Hippocampal formation (tissue), 2 donors: Measurements from ENCODE around the gene NFASC.

Experiments
- DNase-seq, 2 donors: peaks; one replicate each; lab custom pipeline; 2025; lab: John Stamatoyannopoulos, UW

NFASC gene

DNA sequence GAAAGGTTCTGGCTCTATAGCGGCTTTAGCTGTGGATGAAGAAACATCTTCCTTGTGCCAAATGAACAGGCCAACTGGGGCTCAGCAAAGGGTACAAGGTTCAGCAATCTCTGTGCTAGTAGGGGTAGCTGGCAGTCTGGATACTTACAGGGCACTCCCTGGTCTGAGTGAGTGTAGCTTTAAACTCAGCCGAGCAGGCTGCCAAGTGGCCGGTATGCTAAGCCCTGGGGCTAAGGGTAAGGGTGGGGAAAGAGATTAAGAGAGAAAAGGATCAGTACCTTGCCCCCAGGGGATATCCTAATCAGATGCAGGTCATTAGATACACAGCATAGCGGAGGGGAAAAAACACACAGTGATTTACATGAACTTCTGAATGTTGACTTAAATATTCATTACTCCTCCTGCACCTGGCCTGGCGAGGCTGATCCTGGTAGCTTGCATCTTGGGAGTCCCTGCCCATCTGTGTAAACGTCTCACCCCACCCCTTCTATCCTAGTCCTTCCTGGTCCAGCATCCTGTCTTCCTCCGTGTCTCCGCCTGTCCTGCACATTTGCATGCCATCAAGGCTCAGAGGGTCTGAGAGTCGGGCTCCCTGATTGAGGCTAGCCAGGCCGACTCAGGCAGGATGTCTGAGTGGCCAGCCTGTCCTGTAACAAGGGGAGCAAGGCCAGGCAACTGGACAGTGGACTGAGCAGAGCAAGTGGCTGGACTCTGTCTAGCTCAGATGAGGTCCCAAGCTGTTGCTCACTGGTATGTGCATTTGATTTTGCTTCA, 132.9 kb downstream of the NFASC start:
- DNase-seq, result no peak

DNA sequence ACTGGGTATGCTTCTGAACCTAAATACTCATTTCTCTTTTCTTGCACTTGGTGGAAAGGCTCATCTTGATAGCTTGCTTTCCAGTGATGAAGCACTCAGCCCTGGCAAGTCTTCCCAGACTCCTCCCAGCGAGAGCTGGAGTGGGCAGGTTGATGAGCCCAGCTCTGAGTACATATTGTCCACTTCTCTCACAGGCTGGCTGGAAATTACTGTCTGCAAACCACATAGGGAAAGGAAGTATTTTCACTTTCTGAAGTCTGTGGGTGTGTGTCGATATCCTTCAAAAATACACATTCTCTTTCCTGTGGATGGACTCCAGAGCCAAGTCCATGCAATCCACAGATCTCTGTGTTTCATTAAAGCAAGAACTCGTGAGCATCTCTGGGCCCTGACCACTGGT, 133.7 kb downstream of the NFASC start:
- DNase-seq, result no peak

DNA sequence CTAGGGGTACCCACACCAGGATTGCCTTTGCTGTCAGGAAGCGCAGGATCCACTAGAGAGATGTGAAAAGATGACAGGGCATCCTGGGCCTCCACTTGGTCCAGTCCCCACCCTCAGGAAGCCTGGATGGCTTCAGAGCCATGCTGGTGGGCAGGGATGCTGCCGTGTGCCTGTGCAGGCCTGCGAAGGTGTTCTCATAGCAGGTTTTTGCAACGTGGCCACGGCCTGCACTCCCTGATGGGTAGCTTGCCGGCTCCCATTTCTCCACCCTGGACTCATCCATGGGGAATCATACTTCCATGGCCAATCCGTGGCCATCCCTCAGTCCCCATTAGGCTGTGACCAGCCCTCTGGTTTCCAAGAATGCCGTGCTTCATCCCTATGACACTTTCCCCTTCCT, 138.2 kb downstream of the NFASC start:
- no peak for DNase-seq

DNA sequence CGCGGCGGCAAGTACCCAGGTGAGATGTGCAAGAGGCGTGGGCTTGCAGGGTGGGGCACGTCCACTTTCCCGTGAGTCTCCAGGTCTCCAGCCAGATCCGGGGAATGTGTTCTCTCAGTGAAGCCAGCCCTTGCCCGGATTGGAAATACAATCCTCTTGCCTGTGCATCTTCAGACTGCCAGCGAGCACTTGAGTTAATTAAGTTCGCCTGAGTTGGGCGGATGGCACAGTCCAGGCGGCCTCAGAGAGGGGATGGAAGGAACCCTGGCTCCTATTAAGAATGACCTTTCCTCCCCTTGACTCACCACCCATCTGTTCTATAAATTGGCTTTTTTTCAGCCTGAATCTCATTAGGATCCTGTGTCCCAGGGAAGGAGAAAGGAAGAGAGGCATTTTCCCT, 139.0 kb downstream of the NFASC start:
- no peak for DNase-seq

DNA sequence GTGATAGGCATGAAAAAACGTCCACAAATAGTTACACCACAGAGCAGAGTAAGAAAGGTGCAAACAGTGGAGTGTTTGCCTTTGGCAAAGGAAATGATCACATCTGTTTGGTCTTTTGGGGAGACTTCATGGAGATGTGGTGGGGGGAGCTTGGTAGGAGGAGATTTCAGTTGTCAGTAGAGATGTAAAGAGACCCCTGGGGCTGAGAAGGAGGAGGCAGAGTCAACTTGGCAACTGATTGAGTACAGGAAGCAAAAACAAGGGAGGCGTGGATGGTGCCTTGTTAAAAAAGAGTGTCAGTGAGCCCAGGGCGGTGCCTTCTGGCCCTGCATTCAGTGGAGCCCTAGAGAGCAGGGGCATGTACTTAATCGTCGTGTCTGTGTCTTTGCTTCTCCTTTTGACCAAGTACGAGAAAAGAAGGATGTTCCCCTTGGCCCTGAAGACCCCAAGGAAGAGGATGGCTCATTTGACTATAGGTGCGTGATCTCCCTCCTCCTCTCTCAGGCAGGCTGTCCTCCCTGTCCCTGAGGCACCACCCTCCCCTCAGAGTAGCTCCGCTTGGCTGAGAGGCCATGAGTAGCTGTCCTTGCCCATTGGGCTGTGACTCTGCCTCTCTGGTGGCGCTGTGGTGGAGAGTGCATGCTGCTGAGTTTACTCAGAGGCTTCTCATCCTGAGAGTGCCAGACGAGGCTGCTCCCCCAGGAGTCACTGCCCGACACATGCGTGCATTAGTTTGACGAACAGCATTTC, 141.9 kb downstream of the NFASC start:
- no peak for DNase-seq

DNA sequence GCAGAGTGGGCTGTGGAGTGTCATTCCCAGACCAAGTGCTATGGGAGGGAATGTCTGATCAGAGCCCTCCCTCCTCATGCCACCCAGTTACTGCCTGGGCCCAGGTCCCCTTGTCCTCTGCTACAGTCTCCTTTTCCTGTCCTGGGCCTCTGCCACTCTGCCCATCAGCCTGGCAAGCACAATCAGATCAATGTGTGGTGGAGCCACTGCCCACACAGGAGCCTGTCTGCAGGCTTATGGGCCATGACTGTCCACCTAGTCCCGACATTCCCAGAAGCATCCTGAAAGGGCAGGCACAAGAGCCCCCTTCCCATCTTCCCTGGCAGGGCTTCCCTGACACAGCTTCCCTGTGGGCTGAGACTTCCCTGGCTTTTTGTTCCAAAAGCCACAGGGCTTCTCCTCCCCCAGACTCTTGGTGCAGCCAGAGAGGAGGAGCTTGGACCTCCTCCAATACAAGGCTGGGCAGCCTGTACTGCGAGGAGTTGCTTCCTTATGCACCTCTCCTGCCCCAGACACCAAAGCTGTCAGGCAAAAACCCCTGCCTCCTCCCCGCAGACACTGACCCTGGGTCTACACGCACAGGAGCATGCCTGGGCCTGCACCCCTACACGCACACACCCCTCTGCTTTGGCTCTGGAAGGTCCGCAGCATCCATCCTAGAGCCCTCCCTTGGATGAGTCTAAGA, 143.2 kb downstream of the NFASC start:
- DNase-seq, result peak; percentile 53 to 60

DNA sequence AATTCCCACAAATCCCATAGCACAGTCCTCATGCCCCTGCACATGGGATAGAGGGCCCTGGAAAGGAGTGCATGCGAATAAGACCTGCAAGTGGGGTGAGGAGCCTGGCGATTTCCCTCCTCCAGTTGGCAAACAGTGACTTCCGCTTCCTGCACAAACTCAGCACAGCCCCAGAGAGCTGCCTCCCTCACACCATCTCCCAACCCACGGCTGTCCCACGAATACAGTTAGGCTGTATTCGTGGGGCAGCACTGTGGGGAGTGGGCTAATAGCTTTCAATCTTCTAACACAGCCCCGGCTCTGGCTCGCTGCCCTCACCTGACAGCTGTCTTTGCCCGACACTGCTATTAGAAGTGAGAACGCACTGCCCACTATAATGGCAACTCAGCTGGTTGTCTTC, 144.1 kb downstream of the NFASC start:
- DNase-seq, result no peak

DNA sequence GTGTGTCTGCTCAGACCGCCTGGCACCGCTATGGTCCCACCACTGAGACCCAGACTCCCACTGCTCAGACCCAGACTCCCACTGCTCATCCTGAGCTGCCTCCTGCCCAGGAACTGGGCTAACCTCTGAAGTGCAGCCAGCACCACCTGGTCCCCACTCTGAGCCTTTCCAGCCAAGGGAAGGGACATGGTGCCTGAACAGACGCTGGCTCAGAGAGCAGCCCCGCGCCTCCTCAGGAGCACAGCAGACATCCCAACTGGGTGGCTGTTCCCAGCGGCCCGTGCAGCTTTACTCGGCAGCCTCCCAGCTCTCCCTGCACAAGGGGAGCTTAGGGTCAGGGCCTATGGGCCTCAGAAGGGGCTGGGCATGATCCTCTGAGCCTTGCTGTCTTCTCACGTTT, 144.6 kb downstream of the NFASC start:
- DNase-seq, result no peak

DNA sequence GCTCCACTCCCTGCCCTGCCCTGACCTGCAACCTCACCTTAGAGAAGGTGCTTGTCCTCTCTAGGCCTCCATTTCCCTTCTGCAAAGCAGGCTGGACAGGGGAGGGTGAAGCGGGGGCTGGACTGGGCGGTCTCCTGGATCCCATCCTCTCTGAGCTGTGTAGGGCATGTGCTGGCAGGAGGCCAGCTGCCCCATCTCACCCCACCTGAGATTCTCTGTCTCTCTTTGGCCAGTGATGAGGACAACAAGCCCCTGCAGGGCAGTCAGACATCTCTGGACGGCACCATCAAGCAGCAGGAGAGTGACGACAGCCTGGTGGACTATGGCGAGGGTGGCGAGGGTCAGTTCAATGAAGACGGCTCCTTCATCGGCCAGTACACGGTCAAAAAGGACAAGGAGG, 145.4 kb downstream of the NFASC start:
- no peak for DNase-seq

DNA sequence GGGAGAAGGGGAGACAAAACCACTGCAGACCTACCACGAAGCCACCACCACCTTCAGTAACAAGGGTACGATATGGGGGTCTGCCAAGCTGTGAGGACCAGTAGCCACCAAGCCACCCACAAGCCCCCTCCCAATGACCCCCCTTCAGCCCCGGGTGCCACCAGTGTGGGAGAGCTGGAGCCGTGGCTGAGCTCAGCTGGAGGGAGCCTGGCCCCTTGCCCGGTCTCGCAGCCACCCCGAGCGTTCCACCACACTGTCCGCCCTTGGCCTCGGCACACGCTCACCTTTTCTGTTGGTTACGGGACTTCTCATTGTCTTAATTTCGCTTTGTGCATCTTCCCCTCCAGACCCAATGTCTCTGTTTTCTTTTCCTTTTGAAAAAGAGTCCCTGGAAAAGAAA, 145.9 kb downstream of the NFASC start:
- DNase-seq, result no peak

DNA sequence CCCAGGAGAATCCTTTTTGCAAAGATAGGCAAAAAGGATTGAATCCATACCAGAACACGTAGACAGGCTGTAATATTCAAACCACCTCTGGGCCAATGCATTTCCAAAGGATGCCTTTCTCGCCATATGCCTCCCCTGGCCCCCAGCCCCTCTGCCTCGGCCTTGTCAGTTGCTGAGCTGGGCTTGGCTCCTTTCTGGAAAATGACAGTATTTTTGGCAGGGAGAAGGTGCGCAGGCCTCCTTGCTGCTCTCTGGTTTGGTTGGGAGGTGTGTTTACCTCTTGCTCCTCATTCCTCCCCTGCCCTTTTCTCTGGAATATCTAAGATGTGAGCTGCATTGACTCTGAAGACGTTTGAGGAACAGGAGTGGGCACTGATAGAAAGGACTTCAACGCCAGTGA, 146.3 kb downstream of the NFASC start:
- DNase-seq, result no peak

DNA sequence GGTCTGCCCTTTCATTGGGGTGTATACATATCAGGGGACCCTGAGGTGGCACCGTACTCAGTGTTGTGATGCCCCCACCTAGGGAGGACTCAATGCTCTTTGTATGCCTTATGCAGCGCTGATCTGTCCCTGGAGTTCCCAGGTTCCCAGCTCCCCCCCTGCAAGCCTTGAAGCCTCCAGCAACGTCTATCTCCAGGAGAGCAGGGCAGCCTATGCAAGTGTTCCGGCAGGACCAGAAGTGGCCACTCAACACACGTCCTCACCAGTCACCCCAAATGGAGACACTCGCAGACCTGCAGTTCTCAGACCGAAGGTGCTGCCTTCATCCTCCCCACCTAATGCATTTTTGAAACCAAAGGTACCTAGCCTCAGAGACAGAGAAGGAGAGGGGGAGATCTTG, 147.1 kb downstream of the NFASC start:
- DNase-seq, result no peak

DNA sequence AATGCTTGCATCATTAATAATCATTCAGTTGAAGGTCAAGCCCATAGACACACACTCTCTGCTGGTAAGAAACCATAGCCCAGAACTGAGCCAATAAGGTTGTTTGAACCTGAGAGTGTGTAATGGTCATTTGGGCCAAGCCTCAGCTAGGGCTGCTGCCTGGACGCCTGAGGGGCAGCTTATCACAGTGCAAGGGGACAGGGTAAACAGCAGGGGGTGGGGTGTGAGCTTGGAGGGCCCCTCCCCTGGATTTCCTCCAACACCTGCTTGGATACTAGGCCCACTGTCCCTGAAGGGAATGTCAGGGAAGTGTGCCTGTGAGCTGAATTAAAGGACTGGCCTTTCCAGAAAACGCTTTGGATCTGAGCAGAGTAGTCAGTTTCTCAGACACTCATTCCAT, 147.7 kb downstream of the NFASC start:
- DNase-seq, result no peak

DNA sequence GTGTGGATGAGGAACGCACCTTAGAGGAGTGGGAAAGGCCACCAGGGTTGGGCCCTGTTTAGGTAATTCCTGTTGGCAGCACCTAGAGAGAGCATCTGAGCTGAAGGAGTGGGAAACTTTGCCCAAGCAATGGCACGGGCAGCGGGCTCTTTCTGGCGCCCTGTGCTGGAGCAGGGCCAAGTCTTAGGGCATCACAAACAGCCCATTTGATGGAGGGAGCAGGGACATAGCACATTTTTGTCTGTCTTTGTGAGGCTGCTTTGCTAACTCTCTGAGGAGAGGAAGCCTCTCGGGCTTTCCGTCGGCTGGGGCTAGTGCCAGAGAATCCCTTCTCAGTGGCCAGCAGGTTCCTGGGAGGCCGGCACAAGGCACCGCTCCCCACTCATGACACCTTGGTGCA, 149.8 kb downstream of the NFASC start:
- no peak for DNase-seq

DNA sequence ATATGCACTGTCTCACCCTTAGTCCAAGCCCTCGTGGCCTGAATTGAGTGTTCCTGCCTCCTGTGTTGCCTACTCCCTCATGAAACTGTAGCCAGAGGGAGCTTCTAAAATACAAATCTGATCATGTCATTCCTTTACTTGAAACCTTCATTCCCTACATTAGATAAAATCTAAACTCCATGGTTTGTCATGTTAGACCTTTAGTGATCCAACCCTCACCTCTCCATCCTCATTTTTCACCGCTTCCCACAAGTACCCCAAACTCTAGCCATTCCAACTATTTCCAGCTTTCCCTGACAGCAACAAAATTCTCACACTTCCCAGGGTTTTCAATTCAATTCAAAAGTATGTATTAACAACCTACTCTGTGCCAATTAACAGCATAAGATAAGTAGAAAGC, 154.0 kb downstream of the NFASC start:
- DNase-seq, result no peak

DNA sequence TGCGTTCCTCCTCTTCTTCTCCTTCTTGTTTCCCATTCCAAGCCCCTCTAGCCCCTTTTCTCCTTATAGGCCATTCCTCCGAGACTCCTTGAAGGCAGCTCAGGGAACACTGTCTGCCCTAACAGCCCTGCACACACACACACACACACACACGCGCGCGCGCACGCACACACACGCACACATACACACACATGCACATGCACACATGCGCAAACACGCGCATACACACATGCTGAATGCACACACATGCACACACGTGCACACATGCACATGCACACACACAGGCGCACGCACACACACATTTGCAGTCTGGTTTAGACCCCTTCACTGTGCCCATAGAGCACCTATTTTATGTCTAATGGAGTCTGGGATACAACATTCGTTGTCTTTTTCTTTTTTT, 154.6 kb downstream of the NFASC start:
- no peak for DNase-seq

DNA sequence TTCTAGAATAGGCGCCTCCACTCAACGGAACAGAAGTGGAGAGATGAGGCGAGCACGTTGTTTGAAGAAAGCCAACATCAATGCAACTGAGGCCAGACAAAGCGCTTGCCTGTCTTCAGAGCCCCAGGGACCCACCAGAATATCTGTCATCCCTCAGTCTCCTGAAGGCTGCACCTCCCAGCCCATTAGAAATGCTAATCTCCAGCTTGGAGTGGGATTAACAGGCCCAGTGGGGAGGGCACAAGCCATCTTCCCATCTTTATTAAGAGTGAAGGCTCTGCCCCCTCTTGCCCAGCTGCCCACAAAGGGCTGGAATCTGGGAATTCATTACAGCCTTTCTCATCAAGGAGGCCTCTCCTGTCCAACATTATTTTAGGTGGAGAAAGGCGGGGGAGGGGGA, 155.5 kb downstream of the NFASC start:
- no peak for DNase-seq

DNA sequence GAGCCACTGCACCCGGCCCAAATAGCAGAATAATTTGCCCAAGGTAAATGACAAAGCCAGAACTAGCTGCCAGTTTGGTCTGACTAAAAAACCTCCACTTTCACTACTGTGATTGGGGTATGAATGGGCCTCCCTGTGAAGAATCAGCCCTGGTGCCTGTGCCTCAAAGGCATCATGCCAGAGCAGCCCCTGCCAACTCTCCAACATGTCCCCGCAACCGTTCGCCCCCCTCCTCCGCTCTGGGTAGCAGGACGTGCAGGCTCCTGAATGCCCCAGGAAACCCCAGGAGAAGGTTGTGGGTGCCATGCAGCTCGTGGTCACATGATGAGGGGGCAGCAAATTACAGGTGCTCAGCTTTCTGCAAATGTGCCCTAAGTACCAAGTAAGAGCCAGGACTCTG, 157.7 kb downstream of the NFASC start:
- DNase-seq, result no peak

DNA sequence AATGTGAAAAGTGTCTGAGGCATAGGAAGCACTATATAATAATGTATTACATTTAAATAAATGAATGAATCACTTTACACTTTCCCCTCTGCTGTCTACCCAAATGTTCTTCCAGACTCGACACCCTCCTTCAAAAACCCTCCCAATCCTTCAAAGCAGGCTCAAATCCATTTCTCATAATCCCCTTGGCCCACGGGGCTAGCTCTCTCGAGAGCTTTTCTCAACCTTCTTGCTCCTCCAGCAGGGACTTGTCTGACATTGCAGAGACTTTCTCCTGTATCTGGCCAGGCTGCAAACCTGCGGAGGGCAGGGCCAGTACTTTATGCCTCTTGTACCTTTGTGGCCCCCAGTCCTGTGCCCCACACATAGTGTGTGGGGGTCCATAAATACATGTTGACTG, 158.3 kb downstream of the NFASC start:
- DNase-seq, result no peak

DNA sequence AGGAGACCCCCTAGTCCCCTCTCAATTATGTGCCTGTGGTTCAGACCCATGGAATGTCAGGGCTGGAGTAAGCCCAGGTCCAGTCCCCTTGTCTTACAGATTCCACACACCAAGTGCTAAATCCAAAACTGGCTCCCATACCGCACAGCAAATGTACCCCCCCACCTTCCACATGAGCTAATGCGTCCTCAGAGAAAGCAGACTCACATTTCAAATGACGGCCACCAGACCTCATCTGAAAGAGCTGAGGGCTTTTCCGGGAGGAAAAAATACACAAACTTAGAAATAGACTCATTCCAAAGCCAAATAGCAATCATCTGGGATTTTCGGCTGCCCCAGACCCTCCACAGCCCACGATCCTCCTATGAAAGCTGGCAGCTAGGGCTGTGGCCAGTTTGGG, 159.6 kb downstream of the NFASC start:
- DNase-seq, result no peak

DNA sequence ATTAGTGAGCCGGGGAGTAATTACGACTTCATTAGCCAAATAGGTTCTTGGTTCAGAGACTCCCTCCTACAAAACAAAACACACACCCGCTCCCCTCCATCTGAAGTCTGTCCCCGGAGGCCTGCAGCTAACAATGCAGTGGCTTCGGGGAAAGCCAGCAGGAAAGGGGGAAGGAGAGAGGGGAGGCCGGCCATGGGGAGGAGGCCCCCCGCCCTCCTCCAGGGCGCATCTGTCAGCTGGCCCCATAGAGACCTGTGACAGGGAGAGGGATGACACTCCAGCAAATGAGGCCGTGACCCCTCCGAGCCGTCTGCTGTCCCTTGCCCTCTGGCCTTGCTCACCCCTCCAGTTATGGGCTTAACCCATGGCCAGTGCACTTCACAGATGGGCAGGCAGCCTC, 160.2 kb downstream of the NFASC start:
- no peak for DNase-seq

DNA sequence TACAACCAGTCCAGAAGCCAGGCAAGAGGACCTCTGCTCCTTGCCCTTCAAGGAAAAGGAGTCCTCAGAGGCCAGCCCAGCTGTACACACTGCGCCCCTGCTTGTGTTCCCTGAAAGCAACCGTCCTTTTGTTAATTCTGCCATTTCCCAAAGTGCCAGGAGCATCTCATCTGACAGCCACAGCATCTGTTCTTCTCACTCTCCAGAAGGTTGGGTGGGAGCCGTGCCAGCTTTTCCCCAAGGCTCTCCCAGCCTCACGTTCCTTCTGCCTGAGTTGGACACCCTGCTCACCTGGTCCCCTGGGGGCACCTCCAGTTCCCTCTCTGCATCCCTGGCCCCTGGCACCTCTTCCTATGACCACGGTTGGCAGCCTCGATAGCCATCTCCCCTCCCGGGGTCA, 161.8 kb downstream of the NFASC start:
- no peak for DNase-seq

DNA sequence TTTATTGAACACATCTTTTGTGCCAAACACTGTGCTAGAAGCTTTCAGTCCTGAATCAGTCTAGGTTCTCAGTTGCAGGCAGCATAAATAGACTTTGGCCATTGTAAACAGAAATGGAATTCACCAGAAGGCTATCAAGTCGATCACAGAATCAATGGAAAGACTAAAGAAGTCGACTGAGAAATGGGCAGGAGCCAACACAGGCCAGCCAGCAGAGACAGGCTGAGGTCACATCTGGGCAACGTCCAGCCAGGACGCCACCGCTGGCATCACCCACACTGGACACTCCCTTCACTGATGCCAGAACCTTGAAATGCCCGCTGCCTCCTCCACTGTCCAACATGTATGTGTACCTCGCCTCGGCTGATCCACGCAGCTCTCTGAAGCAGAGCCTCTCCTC, 166.9 kb downstream of the NFASC start:
- no peak for DNase-seq
